ENCODE data around the gene RNF26.
A peak's percentile ranks its signal among the peaks of the same experiment; 100 is the strongest.

RNF26 gene

GRCh38 chr11:119374632-119375336 is 40.5 kb downstream of the RNF26 start:
- H3K18ac ChIP-seq (ENCODE audit: low read length), result peak overlapping the region; percentile 25
- peaks cover 30 to 49% of the 10 kb centered on the region in 2 donors for H3K4me1 ChIP-seq (ENCODE audit: control insufficient read depth in 2 of 2, insufficient read depth in 1 of 2, low read depth in 1 of 2, low read length in 2 of 2)
- no peak overlapping the region for H2BK12ac ChIP-seq (ENCODE audit: low read length)
- H3K9ac ChIP-seq (ENCODE audit: low read depth, low read length, poor library complexity), result no peak overlapping the region
- H3K36me3 ChIP-seq (replicated peaks in 1 of 2; ENCODE audit: control insufficient read depth in 2 of 2, insufficient read depth in 2 of 2, low read length in 2 of 2), result no peaks in the 10 kb centered on the region
- no peak overlapping the region for H3K4ac ChIP-seq (ENCODE audit: low read length)
- no peak overlapping the region for H2AFZ ChIP-seq (ENCODE audit: low read length)
- H2BK5ac ChIP-seq (ENCODE audit: low read length), result no peak overlapping the region
- H3K4me2 ChIP-seq (ENCODE audit: insufficient read depth, low read length, poor library complexity, severe bottlenecking), result no peak overlapping the region
- WGBS, 2 donors (ENCODE audit: extremely low coverage in 2 of 2, insufficient read length in 2 of 2, insufficient replicate concordance in 1 of 2), result no CpG with 5 or more reads among the region's 11 CpGs
- peaks cover 0 to 47% (median 0%) of the 10 kb centered on the region in 3 experiments for H3K27me3 ChIP-seq (ENCODE audit: control insufficient read depth in 3 of 3, insufficient read depth in 3 of 3, low read depth in 1 of 3, low read length in 3 of 3)
- DNase-seq (ENCODE audit: low spot score), result no peak
- H3K27ac ChIP-seq (replicated peaks; ENCODE audit: low read length), result no peak overlapping the region
- peak overlapping the region; percentile 88 for H2AK5ac ChIP-seq (ENCODE audit: low read depth, low read length)
- H4K91ac ChIP-seq (ENCODE audit: low read depth, low read length, poor library complexity), result no peak overlapping the region
- H2BK120ac ChIP-seq (ENCODE audit: low read depth, low read length), result no peak overlapping the region
- H3K14ac ChIP-seq (ENCODE audit: low read length), result no peak overlapping the region
- H3K23ac ChIP-seq (ENCODE audit: low read depth, low read length, poor library complexity), result peak overlapping the region; percentile 36
- no peaks in the 10 kb centered on the region for H3K79me1 ChIP-seq (ENCODE audit: low read depth, low read length)
- H3K4me3 ChIP-seq (ENCODE audit: low read length in 2 of 2), result no peak overlapping the region
- no peak overlapping the region for H4K8ac ChIP-seq (ENCODE audit: low read depth, low read length)
- no peaks in the 10 kb centered on the region for H3K9me3 ChIP-seq (replicated peaks in 1 of 2; ENCODE audit: control insufficient read depth in 2 of 2, insufficient read depth in 1 of 2, low read depth in 1 of 2, low read length in 2 of 2)
- H2BK15ac ChIP-seq (ENCODE audit: low read length), result peak overlapping the region; percentile 69

GRCh38 chr11:119375337-119376196 is 41.2 kb downstream of the RNF26 start:
- Histone ChIP-seq H2AK5ac (ENCODE audit: low read depth, low read length) (peak overlapping the region; percentile 88), H3K4me2 (ENCODE audit: insufficient read depth, low read length, poor library complexity, severe bottlenecking) (no peak overlapping the region), H3K9me3 (replicated peaks in 1 of 2; ENCODE audit: control insufficient read depth in 2 of 2, insufficient read depth in 1 of 2, low read depth in 1 of 2, low read length in 2 of 2) (no peaks in the 10 kb centered on the region), H3K79me1 (ENCODE audit: low read depth, low read length) (no peaks in the 10 kb centered on the region), H3K9ac (ENCODE audit: low read depth, low read length, poor library complexity) (no peak overlapping the region), H4K8ac (ENCODE audit: low read depth, low read length) (no peak overlapping the region), H3K27ac (replicated peaks; ENCODE audit: low read length) (peak overlapping the region; percentile 18), H3K27me3 (ENCODE audit: control insufficient read depth in 3 of 3, insufficient read depth in 3 of 3, low read depth in 1 of 3, low read length in 3 of 3) (peaks cover 0 to 47% (median under 1%) of the 10 kb centered on the region in 3 experiments), H2AFZ (ENCODE audit: low read length) (peak overlapping the region; percentile 55), H2BK15ac (ENCODE audit: low read length) (peak overlapping the region; percentile 75), H3K23ac (ENCODE audit: low read depth, low read length, poor library complexity) (no peak overlapping the region), H3K4ac (ENCODE audit: low read length) (no peak overlapping the region), H3K4me1 (ENCODE audit: control insufficient read depth in 2 of 2, insufficient read depth in 1 of 2, low read depth in 1 of 2, low read length in 2 of 2) (peaks cover 30 to 51% of the 10 kb centered on the region in 2 donors), H2BK5ac (ENCODE audit: low read length) (no peak overlapping the region), H3K14ac (ENCODE audit: low read length) (peak overlapping the region; percentile 60), H2BK12ac (ENCODE audit: low read length) (peak overlapping the region; percentile 59), H3K4me3 (ENCODE audit: low read length in 2 of 2) (no peak overlapping the region), H4K91ac (ENCODE audit: low read depth, low read length, poor library complexity) (no peak overlapping the region), H3K36me3 (replicated peaks in 1 of 2; ENCODE audit: control insufficient read depth in 2 of 2, insufficient read depth in 2 of 2, low read length in 2 of 2) (no peaks in the 10 kb centered on the region), H3K18ac (ENCODE audit: low read length) (peak overlapping the region; percentile 50), H2BK120ac (ENCODE audit: low read depth, low read length) (no peak overlapping the region)
- no peak for DNase-seq (ENCODE audit: low spot score)
- WGBS, 2 donors (ENCODE audit: extremely low coverage in 2 of 2, insufficient read length in 2 of 2, insufficient replicate concordance in 1 of 2), result no CpG with 5 or more reads among the region's 14 CpGs

GRCh38 chr11:119376197-119376847 is 42.0 kb downstream of the RNF26 start:
- Histone ChIP-seq H4K8ac (ENCODE audit: low read depth, low read length) (no peak overlapping the region), H2BK5ac (ENCODE audit: low read length) (no peak overlapping the region), H3K4ac (ENCODE audit: low read length) (no peak overlapping the region), H3K4me1 (ENCODE audit: control insufficient read depth in 2 of 2, insufficient read depth in 1 of 2, low read depth in 1 of 2, low read length in 2 of 2) (peaks cover 34 to 54% of the 10 kb centered on the region in 2 donors), H4K91ac (ENCODE audit: low read depth, low read length, poor library complexity) (no peak overlapping the region), H3K9me3 (replicated peaks in 1 of 2; ENCODE audit: control insufficient read depth in 2 of 2, insufficient read depth in 1 of 2, low read depth in 1 of 2, low read length in 2 of 2) (no peaks in the 10 kb centered on the region), H3K4me3 (ENCODE audit: low read length in 2 of 2) (no peak overlapping the region), H3K18ac (ENCODE audit: low read length) (peak overlapping the region; percentile 55), H2AK5ac (ENCODE audit: low read depth, low read length) (peak overlapping the region; percentile 57), H2AFZ (ENCODE audit: low read length) (peak overlapping the region; percentile 55), H3K27ac (replicated peaks; ENCODE audit: low read length) (peak overlapping the region; percentile 18), H3K23ac (ENCODE audit: low read depth, low read length, poor library complexity) (peak overlapping the region; percentile 8), H3K14ac (ENCODE audit: low read length) (peak overlapping the region; percentile 60), H2BK15ac (ENCODE audit: low read length) (peak overlapping the region; percentile 75), H3K4me2 (ENCODE audit: insufficient read depth, low read length, poor library complexity, severe bottlenecking) (no peak overlapping the region), H2BK12ac (ENCODE audit: low read length) (peak overlapping the region; percentile 59), H3K27me3 (ENCODE audit: control insufficient read depth in 3 of 3, insufficient read depth in 3 of 3, low read depth in 1 of 3, low read length in 3 of 3) (peaks cover 0 to 48% (median 3%) of the 10 kb centered on the region in 3 experiments), H3K9ac (ENCODE audit: low read depth, low read length, poor library complexity) (no peak overlapping the region), H3K36me3 (replicated peaks in 1 of 2; ENCODE audit: control insufficient read depth in 2 of 2, insufficient read depth in 2 of 2, low read length in 2 of 2) (no peaks in the 10 kb centered on the region), H2BK120ac (ENCODE audit: low read depth, low read length) (no peak overlapping the region), H3K79me1 (ENCODE audit: low read depth, low read length) (no peaks in the 10 kb centered on the region)
- DNase-seq (ENCODE audit: low spot score), result no peak
- WGBS, 2 donors (ENCODE audit: extremely low coverage in 2 of 2, insufficient read length in 2 of 2, insufficient replicate concordance in 1 of 2), result no CpG with 5 or more reads among the region's 11 CpGs

Measured in neuronal stem cell (in vitro differentiated cells).